GM12872 (cell line): Measurements from ENCODE around the gene SBF1.

Source experiments
- CTCF ChIP-seq: IDR thresholded peaks from 3 replicates; pipeline ENCODE4 v1.5.1; 2011; ENCODE audit warnings: low read depth, mild to moderate bottlenecking, low read length, moderate library complexity; ENCODE audit not compliant: insufficient read depth

Gene SBF1

GRCh38 chr22:50481045-50481439, 6.2 kb upstream of the SBF1 start:
- TF ChIP-seq CTCF = no peak

- no peak for TF ChIP-seq CTCF
Measured at GRCh38 chr22:50479721-50480120, 4.9 kb upstream of the SBF1 start.

- no peak for TF ChIP-seq CTCF
Measured at GRCh38 chr22:50477923-50478322, 3.1 kb upstream of the SBF1 start.

- TF ChIP-seq CTCF = no peak
Measured at GRCh38 chr22:50476868-50477267, 2.0 kb upstream of the SBF1 start.

- TF ChIP-seq CTCF = no peak
Measured at GRCh38 chr22:50475652-50476002, 792 bp upstream of the SBF1 start.

- TF ChIP-seq CTCF = no peak
Measured at GRCh38 chr22:50473855-50474671, 772 bp downstream of the SBF1 start.

- TF ChIP-seq CTCF = peak; percentile 75
Measured at GRCh38 chr22:50473088-50473487, 1.7 kb downstream of the SBF1 start.

- no peak for TF ChIP-seq CTCF
Measured at GRCh38 chr22:50471962-50472361, 2.9 kb downstream of the SBF1 start.
